Calu3 (cell line): ENCODE data around the gene RCHY1. TPM values are rescaled to one million over a fixed set of nuclear protein-coding genes. Genes with fewer than 3 reads are reported as not detected.
"Not testable (repeated sequence)": the region's sequence is repeated elsewhere in the genome, so short reads cannot be mapped to it uniquely, and the experiment has no call there.

Source experiments
- BruUV-seq: library from RNA; stranded (reverse); fragments of 400-500 nt; replicated peaks from 2 replicates; lab custom pipeline; 2021; lab: Mats Ljungman, UMichigan
- CTCF ChIA-PET: fragments of 300-600 bp; sonication (Branson Sonifier 250); formaldehyde crosslinking; loops from one replicate; lab custom pipeline; 2022; ENCODE audit warnings: antibody characterized with exemption; lab: Charles Lee
- DNase-seq: peaks from one replicate; pipeline ENCODE4 v3.0.0; 2022
- H3K27ac Mint-ChIP-seq: one replicate; pipeline ENCODE4 v1.8.0; 2022; ENCODE audit warnings: mixed read lengths; ENCODE audit not compliant: unreplicated experiment
- H3K27me3 Mint-ChIP-seq: one replicate; pipeline ENCODE4 v1.8.0; 2022; ENCODE audit warnings: mixed read lengths; ENCODE audit not compliant: unreplicated experiment
- H3K36me3 Mint-ChIP-seq: one replicate; pipeline ENCODE4 v1.8.0; 2022; ENCODE audit warnings: mild to moderate bottlenecking, moderate library complexity, mixed read lengths; ENCODE audit not compliant: insufficient read depth, unreplicated experiment
- H3K4me1 Mint-ChIP-seq: one replicate; pipeline ENCODE4 v1.8.0; 2022; ENCODE audit warnings: mild to moderate bottlenecking, low read depth, mixed read lengths; ENCODE audit not compliant: unreplicated experiment
- H3K4me3 Mint-ChIP-seq: one replicate; pipeline ENCODE4 v1.8.0; 2022; ENCODE audit warnings: mild to moderate bottlenecking, low read depth, moderate library complexity, mixed read lengths; ENCODE audit not compliant: unreplicated experiment
- H3K9me3 Mint-ChIP-seq: one replicate; pipeline ENCODE4 v1.8.0; 2022; ENCODE audit warnings: low read depth, mixed read lengths; ENCODE audit not compliant: unreplicated experiment
- CTCF ChIP-seq: fragments of 200-600 bp; IDR thresholded peaks from one replicate; pipeline ENCODE4 v1.8.0; 2022; ENCODE audit warnings: antibody characterized with exemption; ENCODE audit not compliant: unreplicated experiment
- intact Hi-C: fragments of 100-400 bp; cut with micrococcal nuclease; formaldehyde crosslinking; loops from one replicate; pipeline ENCODE4 v1.10.0; 2022; ENCODE audit not compliant: unreplicated experiment
- total RNA-seq: library from RNA; stranded (reverse); gene quantifications from 2 replicates; pipeline ENCODE4 v1.2.3, GENCODE V29; 2022

RCHY1 gene
- total RNA-seq, 1 experiment from 2014 or later, result 12.5 TPM

GRCh38 chr4:75511841-75512240 lies 2.4 kb downstream of the RCHY1 start:
- H3K27me3 Mint-ChIP-seq, result no peaks in the 10 kb centered on the region
- no peak for DNase-seq
- H3K27ac Mint-ChIP-seq, result no peak overlapping the region
- no peak for TF ChIP-seq CTCF
- BruUV-seq, result no TSS peak
- CTCF ChIA-PET, result no interaction called here
- intact Hi-C loops, result no loop called here
- no peak overlapping the region for H3K4me3 Mint-ChIP-seq
- no peaks in the 10 kb centered on the region for H3K9me3 Mint-ChIP-seq
- H3K4me1 Mint-ChIP-seq, result peaks cover 9% of the 10 kb centered on the region
- H3K36me3 Mint-ChIP-seq, result peaks cover 25% of the 10 kb centered on the region

GRCh38 chr4:75509592-75509991 lies 4.6 kb downstream of the RCHY1 start:
- H3K4me3 Mint-ChIP-seq, H3K4me1 Mint-ChIP-seq, intact Hi-C loops, DNase-seq, H3K27ac Mint-ChIP-seq, H3K9me3 Mint-ChIP-seq, BruUV-seq, H3K27me3 Mint-ChIP-seq, CTCF ChIA-PET: not testable (repeated sequence)
- H3K36me3 Mint-ChIP-seq, result peaks cover 20% of the 10 kb centered on the region

GRCh38 chr4:75505630-75506029 lies 8.6 kb downstream of the RCHY1 start:
- no peaks in the 10 kb centered on the region for H3K27me3 Mint-ChIP-seq
- no peak overlapping the region for H3K27ac Mint-ChIP-seq
- DNase-seq, result no peak
- H3K4me3 Mint-ChIP-seq, result no peak overlapping the region
- peaks cover 4% of the 10 kb centered on the region for H3K36me3 Mint-ChIP-seq
- H3K9me3 Mint-ChIP-seq, result no peaks in the 10 kb centered on the region
- H3K4me1 Mint-ChIP-seq, result peaks cover 9% of the 10 kb centered on the region
- CTCF ChIA-PET, result interaction anchor here (0.5 kb wide), 1 partner anchor 294 kb away, joined by 3 read pairs; no protein-coding TSS in a partner anchor
- BruUV-seq, result no TSS peak
- TF ChIP-seq CTCF, result no peak
- intact Hi-C loops, result no loop called here

- intact Hi-C loops, result no loop called here
- Mint-ChIP-seq H3K4me3 (no peak overlapping the region), H3K9me3 (peaks cover 6% of the 10 kb centered on the region), H3K27me3 (no peaks in the 10 kb centered on the region), H3K36me3 (peaks cover 8% of the 10 kb centered on the region), H3K4me1 (no peaks in the 10 kb centered on the region), H3K27ac (no peak overlapping the region)
- no TSS peak for BruUV-seq
- CTCF ChIA-PET, result no interaction called here
- TF ChIP-seq CTCF, result no peak
- DNase-seq, result no peak
These were observed 11.5 kb downstream of the RCHY1 start for GRCh38 chr4:75502671-75503070.

GRCh38 chr4:75499900-75500299 lies 14.3 kb downstream of the RCHY1 start:
- no peak for DNase-seq
- Mint-ChIP-seq H3K4me3 (no peak overlapping the region), H3K36me3 (peaks cover 7% of the 10 kb centered on the region), H3K4me1 (no peaks in the 10 kb centered on the region), H3K27me3 (no peaks in the 10 kb centered on the region), H3K27ac (no peak overlapping the region), H3K9me3 (peaks cover 6% of the 10 kb centered on the region)
- no peak for TF ChIP-seq CTCF
- BruUV-seq, result no TSS peak
- CTCF ChIA-PET, result no interaction called here
- intact Hi-C loops, result no loop called here
